ENCODE measurements around the gene PROM1. TPM values are rescaled to one million over a fixed set of nuclear protein-coding genes. Genes with fewer than 3 reads are reported as not detected.
A peak's percentile ranks its signal among the peaks of the same experiment; 100 is the strongest.

Gene PROM1
- total and polyA plus RNA-seq, 2 donors from 2014 or later = 28.8 to 276 TPM

GRCh38 chr4:16026160-16026761 is 57.6 kb downstream of the PROM1 start:
- H3K27me3 ChIP-seq (ENCODE audit: control insufficient read depth, insufficient read depth, low read length) = no peaks in the 10 kb centered on the region
- intact Hi-C loops (cut with DNase I) = loop anchor here (5.0 to 10.0 kb wide), 2 partner anchors 179 to 241 kb away; no protein-coding TSS in a partner anchor
- peak; percentile 98 for FAIRE-seq

GRCh38 chr4:16025268-16025667 is 58.6 kb downstream of the PROM1 start:
- H3K36me3 ChIP-seq (ENCODE audit: control insufficient read depth in 2 of 3, insufficient read depth in 3 of 3, low read length in 3 of 3) = no peaks in the 10 kb centered on the region
- H3K9me3 ChIP-seq (ENCODE audit: control insufficient read depth in 2 of 3, insufficient read depth in 1 of 3, low read length in 3 of 3) = no peaks in the 10 kb centered on the region
- no peak for DNase-seq
- H3K27me3 ChIP-seq (ENCODE audit: control insufficient read depth, insufficient read depth, low read length) = no peaks in the 10 kb centered on the region
- intact Hi-C loops (cut with DNase I) = loop anchor here (5.0 to 10.0 kb wide), 2 partner anchors 180 to 242 kb away; no protein-coding TSS in a partner anchor
- no peak for TF ChIP-seq CTCF (IDR thresholded peaks at IDR 0.05; ENCODE audit: borderline replicate concordance, extremely low read depth, insufficient read depth)
- no peak overlapping the region for H3K27ac ChIP-seq (ENCODE audit: low read depth in 2 of 2, low read length in 2 of 2)
- no peak overlapping the region for H3K9ac ChIP-seq (ENCODE audit: low read length in 3 of 3)
- H3K4me1 ChIP-seq (ENCODE audit: control insufficient read depth in 2 of 3, insufficient read depth in 2 of 3, low read depth in 1 of 3, low read length in 3 of 3) = peaks cover 0 to 6% (median 2%) of the 10 kb centered on the region in 3 donors
- no peak for FAIRE-seq
- H3K4me3 ChIP-seq (ENCODE audit: low read length in 3 of 3) = no peak overlapping the region

More at GRCh38 chr4:16026160-16026761, 57.6 kb downstream of the PROM1 start:
- Histone ChIP-seq H3K36me3 (ENCODE audit: control insufficient read depth in 2 of 3, insufficient read depth in 3 of 3, low read length in 3 of 3) (no peaks in the 10 kb centered on the region), H3K9ac (ENCODE audit: low read length in 3 of 3) (no peak overlapping the region), H3K9me3 (ENCODE audit: control insufficient read depth in 2 of 3, insufficient read depth in 1 of 3, low read length in 3 of 3) (no peaks in the 10 kb centered on the region), H3K4me3 (ENCODE audit: low read length in 3 of 3) (no peak overlapping the region), H3K4me1 (ENCODE audit: control insufficient read depth in 2 of 3, insufficient read depth in 2 of 3, low read depth in 1 of 3, low read length in 3 of 3) (peaks cover 0 to 7% (median 2%) of the 10 kb centered on the region in 3 donors), H3K27ac (ENCODE audit: low read depth in 2 of 2, low read length in 2 of 2) (no peak overlapping the region)
- peak; percentile 85 for TF ChIP-seq CTCF (IDR thresholded peaks at IDR 0.05; ENCODE audit: borderline replicate concordance, extremely low read depth, insufficient read depth)
- DNase-seq = peak in 2 of 5 donors; percentile 73 to 74

GRCh38 chr4:16023776-16024408 is 59.9 kb downstream of the PROM1 start:
- Histone ChIP-seq H3K36me3 (ENCODE audit: control insufficient read depth in 2 of 3, insufficient read depth in 3 of 3, low read length in 3 of 3) (no peaks in the 10 kb centered on the region), H3K27me3 (ENCODE audit: control insufficient read depth, insufficient read depth, low read length) (no peaks in the 10 kb centered on the region), H3K9me3 (ENCODE audit: control insufficient read depth in 2 of 3, insufficient read depth in 1 of 3, low read length in 3 of 3) (no peaks in the 10 kb centered on the region), H3K4me1 (ENCODE audit: control insufficient read depth in 2 of 3, insufficient read depth in 2 of 3, low read depth in 1 of 3, low read length in 3 of 3) (peaks cover 0 to 2% (median 0%) of the 10 kb centered on the region in 3 donors), H3K27ac (ENCODE audit: low read depth in 2 of 2, low read length in 2 of 2) (no peak overlapping the region), H3K9ac (ENCODE audit: low read length in 3 of 3) (no peak overlapping the region), H3K4me3 (ENCODE audit: low read length in 3 of 3) (no peak overlapping the region)
- no peak for TF ChIP-seq CTCF (IDR thresholded peaks at IDR 0.05; ENCODE audit: borderline replicate concordance, extremely low read depth, insufficient read depth)
- DNase-seq = no peak
- FAIRE-seq = no peak
- intact Hi-C loops (cut with DNase I) = loop anchor here (10.0 kb wide), 1 partner anchor 181 kb away; no protein-coding TSS in a partner anchor

Measured in kidney (tissue), 14 donors.